HepG2 (cell line): ENCODE data around the gene CTIF. TPM values are rescaled to one million over a fixed set of nuclear protein-coding genes. Genes with fewer than 3 reads are reported as not detected.
A peak's percentile ranks its signal among the peaks of the same experiment; 100 is the strongest.

Experiments
- ATAC-seq: fragments of 200-7000 bp; cut with Tn5 transposase; 3 replicates; pipeline ENCODE4 v1.9.1; 2020; ENCODE audit warnings: mild to moderate bottlenecking, moderate library complexity
- BruUV-seq: library from RNA; stranded (reverse); fragments of 400-500 nt; replicated peaks from 2 replicates; lab custom pipeline; 2021; lab: Mats Ljungman, UMichigan
- CTCF ChIA-PET: fragments of 300-600 bp; formaldehyde crosslinking; extraction: SDS; loops from one replicate; lab custom pipeline; 2021; ENCODE audit warnings: low total read pairs, inconsistent platforms, low intra/inter-chr PET ratio; lab: Yijun Ruan, JAX
- POLR2A ChIA-PET: fragments of 350-600 bp; sonication (Branson Sonifier 250); formaldehyde crosslinking; loops from one replicate; lab custom pipeline; 2020; ENCODE audit warnings: antibody characterized with exemption, inconsistent platforms; lab: Yijun Ruan, JAX
- DNase-seq: peaks from one replicate; pipeline ENCODE4 v3.0.0-alpha.2; 2015; ENCODE audit warnings: low spot score
- FAIRE-seq: peaks from 3 replicates; lab custom pipeline; 2011; peaks lifted over from hg19 to GRCh38; lab: Jason Lieb, UNC
- H2AFZ ChIP-seq: one replicate; pipeline ENCODE4 v1.6.1; 2011; ENCODE audit warnings: low read length, inconsistent platforms
- H3K27ac ChIP-seq: fragments of 300-600 bp; 3 replicates; pipeline ENCODE4 v1.8.0; 2011; ENCODE audit warnings: mixed run types, mild to moderate bottlenecking, mixed read lengths, low read length, inconsistent platforms; ENCODE audit not compliant: insufficient read depth; ENCODE audit errors: extremely low read length
- H3K27me3 ChIP-seq, 2 experiments: fragments of 200-600 bp in 1 of 2; 2 replicates in 1 of 2; 3 replicates in 1 of 2; pipeline versions ENCODE4 v1.6.0 to v1.8.0; 2011; ENCODE audit warnings: low read length in 2 of 2, mild to moderate bottlenecking in 2 of 2, moderate library complexity in 2 of 2, inconsistent platforms in 1 of 2; ENCODE audit not compliant: insufficient read depth in 2 of 2, control insufficient read depth in 1 of 2
- H3K36me3 ChIP-seq, 2 experiments: fragments of 200-600 bp in 1 of 2; replicated peaks in 1 of 2; 2 replicates in 1 of 2; 3 replicates in 1 of 2; pipeline versions ENCODE4 v1.5.1 to v1.8.0; 2011; ENCODE audit warnings: low read length in 2 of 2, inconsistent platforms in 1 of 2; ENCODE audit not compliant: insufficient read depth in 2 of 2, control insufficient read depth in 1 of 2
- H3K4me1 ChIP-seq: 2 replicates; pipeline ENCODE4 v1.5.1; 2012; ENCODE audit warnings: low read length, inconsistent platforms; ENCODE audit not compliant: insufficient read depth
- H3K4me2 ChIP-seq: 2 replicates; pipeline ENCODE4 v1.6.0; 2011; ENCODE audit warnings: low read depth, low read length, inconsistent platforms
- H3K4me3 ChIP-seq, 3 experiments: fragments of 200-600 bp in 1 of 3; sonication (generic), shearing (Covaris generic) in 1 of 3; replicated peaks in 1 of 3; 2 replicates each; pipeline ENCODE4 v1.5.1; 2011 to 2016; ENCODE audit warnings: low read length in 3 of 3, inconsistent platforms in 2 of 3, low read depth in 2 of 3, mild to moderate bottlenecking in 2 of 3, control low read depth in 1 of 3, mixed read lengths in 1 of 3; ENCODE audit not compliant: insufficient read depth in 1 of 3
- H3K79me2 ChIP-seq: one replicate; pipeline ENCODE4 v1.6.1; 2011; ENCODE audit warnings: low read length, inconsistent platforms; ENCODE audit not compliant: insufficient read depth
- H3K9ac ChIP-seq: 2 replicates; pipeline ENCODE4 v1.6.0; 2011; ENCODE audit warnings: mild to moderate bottlenecking, low read depth, low read length, inconsistent platforms; ENCODE audit not compliant: insufficient read depth
- H3K9me3 ChIP-seq: 2 replicates; pipeline ENCODE4 v1.5.1; 2012; ENCODE audit warnings: mild to moderate bottlenecking, low read length
- H4K20me1 ChIP-seq: 2 replicates; pipeline ENCODE4 v1.6.0; 2011; ENCODE audit warnings: inconsistent platforms, mild to moderate bottlenecking, low read length, moderate library complexity; ENCODE audit not compliant: insufficient read depth
- BRCA1 ChIP-seq: sonication (generic); formaldehyde crosslinking; IDR thresholded peaks from 2 replicates; pipeline ENCODE4 v1.4.0; 2020; ENCODE audit warnings: missing genetic modification reagents
- CBFB ChIP-seq: sonication (generic); formaldehyde crosslinking; IDR thresholded peaks from 2 replicates; pipeline ENCODE4 v1.4.0; 2020; ENCODE audit warnings: missing genetic modification reagents
- ETV6 ChIP-seq: sonication (generic); formaldehyde crosslinking; conservative IDR thresholded peaks from 2 replicates; pipeline ENCODE4 v1.4.0; 2020; ENCODE audit warnings: missing genetic modification reagents
- KAT7 ChIP-seq: IDR thresholded peaks from 2 replicates; pipeline ENCODE4 v1.6.1; 2018; ENCODE audit warnings: borderline replicate concordance, missing compliant biosample characterization
- NR2C2 ChIP-seq: sonication (generic); formaldehyde crosslinking; IDR thresholded peaks from 2 replicates; pipeline ENCODE4 v1.4.0; 2020; ENCODE audit warnings: missing genetic modification reagents, mild to moderate bottlenecking, moderate library complexity, borderline replicate concordance
- NR2F6 ChIP-seq, 2 experiments: IDR thresholded peaks; 2 replicates each; pipeline ENCODE4 v1.6.1; 2016; ENCODE audit warnings: antibody characterized with exemption in 1 of 2, mild to moderate bottlenecking in 1 of 2
- RBM22 ChIP-seq: fragments of 200-400 bp; formaldehyde crosslinking; optimal IDR thresholded peaks from 2 replicates; pipeline ENCODE3; 2017; ENCODE audit warnings: mild to moderate bottlenecking, low read length, moderate library complexity
- SETDB1 ChIP-seq: sonication (generic); formaldehyde crosslinking; IDR thresholded peaks from 2 replicates; pipeline ENCODE4 v1.5.1; 2020; ENCODE audit warnings: missing genetic modification reagents, mild to moderate bottlenecking, borderline replicate concordance
- SYNCRIP ChIP-seq: fragments of 200-400 bp; formaldehyde crosslinking; IDR thresholded peaks from 2 replicates; pipeline ENCODE4 v1.6.1; 2018; ENCODE audit warnings: mild to moderate bottlenecking, low read depth, low read length; ENCODE audit not compliant: insufficient read depth
- TRIM24 ChIP-seq: sonication (generic); formaldehyde crosslinking; IDR thresholded peaks from 2 replicates; pipeline ENCODE4 v1.8.0; 2022; ENCODE audit warnings: mild to moderate bottlenecking, missing genetic modification reagents
- ZSCAN21 ChIP-seq: sonication (generic); formaldehyde crosslinking; IDR thresholded peaks from 2 replicates; pipeline ENCODE4 v1.8.0; 2022; ENCODE audit warnings: mild to moderate bottlenecking, missing genetic modification reagents, moderate library complexity, borderline replicate concordance
- WGBS: methylation state at CpG from one replicate; pipeline ENCODE4 v1.1.6; 2017; ENCODE audit warnings: low lambda C conversion rate; 5-methylcytosine and 5-hydroxymethylcytosine counted together
- in situ Hi-C: cut with HindIII; loops from 2 replicates; pipeline ENCODE4 v1.10.0; 2017; ENCODE audit warnings: low pct_unique_long_range_greater_than_20kb; ENCODE audit not compliant: extremely low pct_ligation_motif_present
- intact Hi-C: fragments of 100-400 bp; cut with micrococcal nuclease; formaldehyde crosslinking; loops from one replicate; pipeline ENCODE4 v1.10.0; 2022; ENCODE audit not compliant: unreplicated experiment
- polyA plus RNA-seq, 8 experiments: library from polyadenylated mRNA; depleted of rRNA in 3 of 8; stranded (reverse) in 7 of 8; unstranded in 1 of 8; fragments of >200 nt; fragmentation: Illumina TruSeq in 4 of 8; extraction: Trizol in 4 of 8; gene quantifications; 2 replicates each; pipeline versions ENCODE4 v1.2.1 to v1.2.3, GENCODE V29; 2011 to 2016; ENCODE audit warnings: low read depth in 4 of 8, missing spikeins in 1 of 8, mixed read lengths in 1 of 8; ENCODE audit not compliant: insufficient read depth in 1 of 8
- total RNA-seq, 5 experiments: library from RNA; depleted of rRNA; stranded (reverse); fragments of >200 nt; fragmentation: Illumina TruSeq; extraction: Trizol; gene quantifications; 2 replicates each; pipeline ENCODE4 v1.2.3, GENCODE V29; 2016; ENCODE audit warnings: low read depth in 1 of 5
- TF ChIP-seq, protein P1 (sequence below): sonication (generic); formaldehyde crosslinking; IDR thresholded peaks from 2 replicates; pipeline ENCODE4 v1.4.0; 2020; ENCODE audit warnings: mild to moderate bottlenecking, missing genetic modification reagents

Gene CTIF
- total and polyA plus RNA-seq, 2 of the 13 experiments (the other 11 are each of a cell fraction or from before 2014, with no cell fraction given): 18.2 to 28.0 TPM

DNA sequence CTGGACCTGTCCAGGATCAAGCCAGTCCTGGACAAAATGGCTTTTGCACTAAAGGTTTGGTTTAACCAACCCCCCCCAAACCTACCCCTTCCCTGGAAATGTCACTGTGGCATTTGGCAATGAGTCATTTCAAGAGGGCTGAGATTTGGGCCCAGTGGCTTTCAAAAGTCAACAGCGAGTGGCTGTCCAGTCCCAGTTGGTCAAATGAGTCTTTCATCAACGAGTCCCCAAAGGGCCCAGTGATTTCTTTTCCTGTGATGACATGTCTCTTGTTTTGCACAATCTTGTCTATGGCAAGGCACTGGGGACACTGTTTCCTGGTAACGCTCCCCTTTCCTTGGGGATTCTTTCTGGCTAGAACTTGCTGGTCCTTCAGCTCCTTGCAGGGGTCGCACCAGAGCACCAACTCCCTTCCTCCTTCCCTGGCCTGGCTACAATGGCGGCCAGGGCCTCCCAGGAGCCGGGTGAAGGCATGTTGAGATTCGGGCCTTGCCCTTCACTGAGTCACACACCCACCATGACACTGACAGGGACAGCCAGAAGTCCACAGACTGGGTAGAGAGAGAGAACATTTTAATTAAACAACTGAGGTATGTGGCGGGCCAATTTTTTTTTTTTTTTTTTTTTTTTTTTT is 324.7 kb downstream of the CTIF start:
- Histone ChIP-seq H3K27me3 (no peaks in the 10 kb centered on the region), H3K9ac (no peak overlapping the region), H3K4me2 (no peak overlapping the region), H3K27ac (no peak overlapping the region), H3K4me1 (peaks cover 6% of the 10 kb centered on the region), H3K4me3 (no peak overlapping the region), H3K9me3 (no peaks in the 10 kb centered on the region), H3K36me3 (peaks cover 1 to 6% of the 10 kb centered on the region in 2 experiments; a peak in 2 of 5 replicates), H4K20me1 (no peaks in the 10 kb centered on the region), H3K79me2 (no peaks in the 10 kb centered on the region), H2AFZ (no peak overlapping the region)
- CTCF ChIA-PET: no interaction called here
- POLR2A ChIA-PET: no interaction called here
- FAIRE-seq (no peak), DNase-seq (no peak), ATAC-seq (no peak)
- BruUV-seq: no TSS peak
- 92% methylated on average over 8 of the region's 8 CpGs for WGBS
- peak; percentile 18 for TF ChIP-seq RBM22
- TF ChIP-seq SYNCRIP: no peak
- intact Hi-C loops (no loop called here), in situ Hi-C loops (no loop called here)

DNA sequence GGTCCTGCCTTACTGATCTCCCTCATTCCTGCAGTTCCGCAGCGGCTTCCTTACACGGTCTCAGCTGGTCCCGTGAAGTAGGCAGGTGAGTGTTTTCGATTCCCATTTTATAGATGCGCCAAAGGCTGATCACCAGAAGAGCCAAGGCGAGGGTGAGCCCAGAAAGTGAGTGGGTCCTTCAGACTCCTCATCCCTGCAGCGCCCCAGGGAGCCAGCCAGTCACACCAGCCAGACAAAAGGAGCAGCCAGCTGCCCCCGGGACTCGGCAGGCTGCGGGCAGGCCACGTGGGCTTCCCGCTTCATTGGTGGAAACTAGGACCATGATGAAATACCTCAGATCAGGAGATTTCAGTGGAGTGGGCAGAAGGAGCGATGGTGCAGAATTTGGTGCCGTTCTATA is 326.0 kb downstream of the CTIF start:
- Histone ChIP-seq H3K9me3 (no peaks in the 10 kb centered on the region), H3K36me3 (peaks cover 0 to 2% of the 10 kb centered on the region in 2 experiments; a peak in 1 of 5 replicates), H3K4me2 (no peak overlapping the region), H3K79me2 (no peaks in the 10 kb centered on the region), H3K4me3 (no peak overlapping the region), H2AFZ (no peak overlapping the region), H3K27ac (no peak overlapping the region), H3K4me1 (peaks cover 17% of the 10 kb centered on the region), H3K27me3 (no peaks in the 10 kb centered on the region), H4K20me1 (no peaks in the 10 kb centered on the region), H3K9ac (no peak overlapping the region)
- CTCF ChIA-PET: no interaction called here
- DNase-seq (no peak), FAIRE-seq (no peak), ATAC-seq (no peak)
- in situ Hi-C loops (loop anchor here (5.0 kb wide), 1 partner anchor 83 kb away; no protein-coding TSS in a partner anchor), intact Hi-C loops (no loop called here)
- 91% methylated on average over 12 of the region's 15 CpGs for WGBS
- POLR2A ChIA-PET: no interaction called here
- no TSS peak for BruUV-seq
- TF ChIP-seq NR2F6 (IDR thresholded peaks at IDR 0.05) (no peak), NR2F6 (CRISPR knock-in tag; IDR thresholded peaks at IDR 0.05) (no peak), KAT7 (CRISPR knock-in tag) (no peak), ETV6 (CRISPR knock-in tag) (no peak), NR2C2 (no peak), TRIM24 (CRISPR knock-in tag) (no peak), BRCA1 (CRISPR knock-in tag) (no peak), ZSCAN21 (CRISPR knock-in tag) (no peak), SETDB1 (no peak), CBFB (CRISPR knock-in tag) (no peak)
- TF ChIP-seq, protein P1, sequence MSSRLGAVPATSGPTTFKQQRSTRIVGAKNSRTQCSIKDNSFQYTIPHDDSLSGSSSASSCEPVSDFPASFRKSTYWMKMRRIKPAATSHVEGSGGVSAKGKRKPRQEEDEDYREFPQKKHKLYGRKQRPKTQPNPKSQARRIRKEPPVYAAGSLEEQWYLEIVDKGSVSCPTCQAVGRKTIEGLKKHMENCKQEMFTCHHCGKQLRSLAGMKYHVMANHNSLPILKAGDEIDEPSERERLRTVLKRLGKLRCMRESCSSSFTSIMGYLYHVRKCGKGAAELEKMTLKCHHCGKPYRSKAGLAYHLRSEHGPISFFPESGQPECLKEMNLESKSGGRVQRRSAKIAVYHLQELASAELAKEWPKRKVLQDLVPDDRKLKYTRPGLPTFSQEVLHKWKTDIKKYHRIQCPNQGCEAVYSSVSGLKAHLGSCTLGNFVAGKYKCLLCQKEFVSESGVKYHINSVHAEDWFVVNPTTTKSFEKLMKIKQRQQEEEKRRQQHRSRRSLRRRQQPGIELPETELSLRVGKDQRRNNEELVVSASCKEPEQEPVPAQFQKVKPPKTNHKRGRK (CRISPR knock-in tag): no peak
